Measurements from ENCODE around the gene ZNF79.

DNA sequence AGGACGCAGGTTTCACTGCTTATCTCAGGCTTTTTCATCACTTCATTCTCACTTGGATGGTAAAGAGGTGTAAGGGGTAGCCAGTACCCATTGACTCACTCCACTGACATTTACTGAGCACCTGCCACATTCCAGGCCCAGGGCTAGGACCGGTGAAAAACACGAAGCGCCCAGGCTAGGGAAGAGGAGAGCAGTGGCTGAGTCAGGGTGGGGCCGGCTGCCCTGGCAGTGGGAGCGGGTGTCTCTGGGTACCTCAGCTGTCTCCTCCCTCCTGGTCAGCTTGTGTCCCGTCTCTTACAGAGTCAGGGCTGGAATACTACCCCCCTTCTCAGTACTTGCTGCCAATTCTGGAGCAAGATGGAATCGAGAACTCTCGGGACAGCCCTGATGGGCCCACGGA lies 49.3 kb downstream of the ZNF79 start:
- TF ChIP-seq ARNT (IDR thresholded peaks at IDR 0.05) = no peak
- TF ChIP-seq FOXK2 (IDR thresholded peaks at IDR 0.05) = no peak
- TF ChIP-seq, protein P1, sequence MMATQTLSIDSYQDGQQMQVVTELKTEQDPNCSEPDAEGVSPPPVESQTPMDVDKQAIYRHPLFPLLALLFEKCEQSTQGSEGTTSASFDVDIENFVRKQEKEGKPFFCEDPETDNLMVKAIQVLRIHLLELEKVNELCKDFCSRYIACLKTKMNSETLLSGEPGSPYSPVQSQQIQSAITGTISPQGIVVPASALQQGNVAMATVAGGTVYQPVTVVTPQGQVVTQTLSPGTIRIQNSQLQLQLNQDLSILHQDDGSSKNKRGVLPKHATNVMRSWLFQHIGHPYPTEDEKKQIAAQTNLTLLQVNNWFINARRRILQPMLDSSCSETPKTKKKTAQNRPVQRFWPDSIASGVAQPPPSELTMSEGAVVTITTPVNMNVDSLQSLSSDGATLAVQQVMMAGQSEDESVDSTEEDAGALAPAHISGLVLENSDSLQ (IDR thresholded peaks at IDR 0.05) = no peak
- no peak for TF ChIP-seq FOXM1 (IDR thresholded peaks at IDR 0.05; ENCODE audit: borderline replicate concordance)
- no peak for TF ChIP-seq SUZ12 (IDR thresholded peaks at IDR 0.05)
- no peak for TF ChIP-seq ZNF384 (IDR thresholded peaks at IDR 0.05)
- TF ChIP-seq NFRKB (IDR thresholded peaks at IDR 0.05) = no peak
- TF ChIP-seq LEF1 (IDR thresholded peaks at IDR 0.05; ENCODE audit: borderline replicate concordance) = no peak

Measured in HEK293T (cell line).